ENCODE measurements around the gene PHACTR3. TPM values are rescaled to one million over a fixed set of nuclear protein-coding genes. Genes with fewer than 3 reads are reported as not detected.

The PHACTR3 gene
- total RNA-seq, 1 experiment from 2014 or later, result not detected

- Histone ChIP-seq H4K5ac (ENCODE audit: insufficient read length, low read depth, low read length) (no peak overlapping the region), H3K4me2 (ENCODE audit: insufficient read depth, insufficient read length, low read length) (no peak overlapping the region), H2BK120ac (ENCODE audit: low read depth, low read length, poor library complexity, severe bottlenecking) (no peak overlapping the region), H3K27me3 (ENCODE audit: insufficient read depth, low read length) (no peaks in the 10 kb centered on the region; the same call in 1 of the 2 replicates), H4K20me1 (ENCODE audit: control insufficient read depth, insufficient read depth, insufficient read length) (no peaks in the 10 kb centered on the region), H4K8ac (replicated peaks; ENCODE audit: insufficient read length, low read depth, low read length) (no peak overlapping the region), H3K4me1 (ENCODE audit: insufficient read depth, low read length) (no peaks in the 10 kb centered on the region), H2AFZ (ENCODE audit: low read length) (no peak overlapping the region), H3K14ac (ENCODE audit: insufficient read depth, low read length) (no peak overlapping the region), H3K23ac (ENCODE audit: insufficient read length, low read depth, low read length) (no peak overlapping the region), H3K79me2 (ENCODE audit: insufficient read depth, low read length) (no peaks in the 10 kb centered on the region), H3K18ac (ENCODE audit: insufficient read length, low read depth, low read length) (no peak overlapping the region), H3K79me1 (ENCODE audit: insufficient read depth, low read depth, low read length, poor library complexity, severe bottlenecking) (no peaks in the 10 kb centered on the region), H2BK5ac (ENCODE audit: insufficient read length, low read length) (no peak overlapping the region), H3K56ac (ENCODE audit: insufficient read length, low read depth, low read length) (no peak overlapping the region), H2BK15ac (ENCODE audit: low read depth, low read length) (no peak overlapping the region), H2BK12ac (ENCODE audit: insufficient read length, low read depth, low read length) (no peak overlapping the region), H3K23me2 (ENCODE audit: insufficient read length, low read depth, low read length, poor library complexity, severe bottlenecking) (no peaks in the 10 kb centered on the region), H3K9ac (ENCODE audit: extremely low read depth, insufficient read length, low read length) (no peak overlapping the region), H4K91ac (ENCODE audit: insufficient read length, low read depth, low read length) (no peak overlapping the region), H2BK20ac (ENCODE audit: low read depth, low read length, poor library complexity, severe bottlenecking) (no peak overlapping the region), H3K27ac (ENCODE audit: insufficient read length, low read depth, low read length) (no peak overlapping the region), H2AK5ac (ENCODE audit: insufficient read length, low read length) (no peak overlapping the region), H3T11ph (ENCODE audit: low read length) (no peak overlapping the region), H3K9me3 (ENCODE audit: control insufficient read depth, low read depth, low read length) (no peaks in the 10 kb centered on the region), H3K4ac (ENCODE audit: low read depth, low read length) (no peak overlapping the region)
- peaks cover 0 to 70% of the 10 kb centered on the region in 2 experiments; a peak in 2 of 5 replicates for H3K9me3 Mint-ChIP-seq
- DNase-seq, result no peak
- no peak overlapping the region for H3K27ac Mint-ChIP-seq
- H3K4me3 Mint-ChIP-seq, result no peak overlapping the region
- WGBS (ENCODE audit: extremely low coverage, insufficient read length, low lambda C conversion rate), result no CpG with 5 or more reads among the region's 6 CpGs
- H3K27me3 Mint-ChIP-seq (ENCODE audit: low read depth), result peaks cover 62% of the 10 kb centered on the region
- TF ChIP-seq, protein P1, sequence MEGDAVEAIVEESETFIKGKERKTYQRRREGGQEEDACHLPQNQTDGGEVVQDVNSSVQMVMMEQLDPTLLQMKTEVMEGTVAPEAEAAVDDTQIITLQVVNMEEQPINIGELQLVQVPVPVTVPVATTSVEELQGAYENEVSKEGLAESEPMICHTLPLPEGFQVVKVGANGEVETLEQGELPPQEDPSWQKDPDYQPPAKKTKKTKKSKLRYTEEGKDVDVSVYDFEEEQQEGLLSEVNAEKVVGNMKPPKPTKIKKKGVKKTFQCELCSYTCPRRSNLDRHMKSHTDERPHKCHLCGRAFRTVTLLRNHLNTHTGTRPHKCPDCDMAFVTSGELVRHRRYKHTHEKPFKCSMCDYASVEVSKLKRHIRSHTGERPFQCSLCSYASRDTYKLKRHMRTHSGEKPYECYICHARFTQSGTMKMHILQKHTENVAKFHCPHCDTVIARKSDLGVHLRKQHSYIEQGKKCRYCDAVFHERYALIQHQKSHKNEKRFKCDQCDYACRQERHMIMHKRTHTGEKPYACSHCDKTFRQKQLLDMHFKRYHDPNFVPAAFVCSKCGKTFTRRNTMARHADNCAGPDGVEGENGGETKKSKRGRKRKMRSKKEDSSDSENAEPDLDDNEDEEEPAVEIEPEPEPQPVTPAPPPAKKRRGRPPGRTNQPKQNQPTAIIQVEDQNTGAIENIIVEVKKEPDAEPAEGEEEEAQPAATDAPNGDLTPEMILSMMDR (conservative IDR thresholded peaks at IDR 0.05), result no peak
- no peaks in the 10 kb centered on the region for H3K36me3 Mint-ChIP-seq (ENCODE audit: insufficient read depth in 1 of 3, low read depth in 3 of 3)
- H3K4me1 Mint-ChIP-seq, result no peaks in the 10 kb centered on the region
Observed at GRCh38 chr20:59586613-59587012, 17.7 kb upstream of the PHACTR3 start.

Data from H9 (cell line).